HG03045 (cell line): Measurements from ENCODE around the gene TRIM33.
"Not testable (repeated sequence)": the region's sequence is repeated elsewhere in the genome, so short reads cannot be mapped to it uniquely, and the experiment has no call there.

Experiments used
- ATAC-seq: cut with Tn5 transposase; IDR thresholded peaks from one replicate; pipeline ENCODE4 v1.9.1; 2021; ENCODE audit warnings: mild to moderate bottlenecking, moderate library complexity; ENCODE audit not compliant: unreplicated experiment

The TRIM33 gene

DNA sequence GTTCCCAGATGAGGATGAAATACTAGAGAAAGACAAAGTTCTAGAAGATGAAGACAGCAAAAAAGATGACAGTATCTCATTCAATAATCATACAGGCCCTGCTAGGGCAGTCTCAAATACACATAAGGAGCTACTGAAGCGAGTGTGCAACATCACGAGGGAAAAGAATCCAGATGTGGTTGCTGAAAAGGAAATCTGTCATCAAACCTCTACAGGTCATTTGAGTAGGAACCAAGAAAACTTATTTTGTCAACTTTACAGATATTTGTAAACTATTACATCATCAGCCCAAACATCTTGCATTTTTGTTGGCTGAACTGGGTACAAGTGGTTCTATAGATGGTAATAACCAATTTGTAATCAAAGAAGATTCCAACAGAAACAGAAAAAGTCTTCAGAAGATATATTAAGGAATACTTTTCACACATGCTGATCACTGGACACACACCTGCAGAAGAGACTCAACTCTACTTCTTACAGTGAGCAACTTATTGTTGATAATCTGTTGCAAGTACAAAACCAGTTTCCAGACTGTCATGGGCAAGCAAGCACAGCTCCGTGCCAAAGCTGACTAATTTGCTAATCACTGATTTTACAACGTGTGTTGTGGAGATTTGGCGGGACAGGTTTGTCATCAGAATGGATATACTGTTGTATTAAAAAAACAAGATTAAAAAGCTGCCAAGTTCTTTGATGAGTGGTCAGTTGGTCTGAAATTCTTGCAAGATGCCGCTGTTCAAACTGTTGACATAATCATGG lies 42.1 kb downstream of the TRIM33 start:
- no peak for ATAC-seq

DNA sequence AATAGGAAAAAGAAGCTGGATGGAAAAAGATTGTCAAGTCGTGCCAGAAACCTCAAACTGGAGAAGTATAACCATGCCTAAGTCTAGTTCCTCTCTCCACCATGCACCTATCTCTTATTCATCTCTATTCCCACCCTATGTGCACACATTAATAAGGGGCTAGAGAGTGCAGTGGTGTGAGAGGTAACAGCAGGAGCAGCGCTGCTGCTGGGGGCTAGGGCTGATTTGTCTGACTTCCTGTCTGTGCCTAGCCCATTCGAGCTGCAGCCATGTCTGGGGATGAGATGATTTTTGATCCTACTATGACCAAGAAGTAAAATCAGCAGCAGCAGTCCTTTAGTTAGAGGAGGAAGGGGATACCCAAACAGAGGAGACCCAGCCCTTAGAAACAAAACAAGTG lies 43.0 kb downstream of the TRIM33 start:
- no peak for ATAC-seq

DNA sequence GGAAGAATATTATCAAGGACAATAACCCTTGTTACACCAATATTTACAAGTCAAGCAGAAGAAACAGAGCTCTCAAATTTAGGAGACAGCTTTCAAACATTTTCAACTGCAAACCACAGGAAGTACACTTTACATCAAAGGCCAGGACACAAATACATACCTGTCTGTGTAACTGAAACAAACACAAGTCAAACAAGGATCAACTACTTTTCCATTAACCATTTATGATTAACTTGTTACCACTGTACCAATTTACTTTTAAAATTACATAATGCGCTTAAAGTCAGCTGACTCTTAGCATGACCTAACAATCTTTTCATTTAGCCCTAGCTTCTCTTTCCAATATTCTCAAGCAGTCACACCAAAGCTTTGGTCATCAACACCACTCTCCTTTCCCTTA lies 43.5 kb downstream of the TRIM33 start:
- ATAC-seq, result no peak

- no peak for ATAC-seq
Measured at GRCh38 chr1:114466334-114467014, 44.5 kb downstream of the TRIM33 start.

DNA sequence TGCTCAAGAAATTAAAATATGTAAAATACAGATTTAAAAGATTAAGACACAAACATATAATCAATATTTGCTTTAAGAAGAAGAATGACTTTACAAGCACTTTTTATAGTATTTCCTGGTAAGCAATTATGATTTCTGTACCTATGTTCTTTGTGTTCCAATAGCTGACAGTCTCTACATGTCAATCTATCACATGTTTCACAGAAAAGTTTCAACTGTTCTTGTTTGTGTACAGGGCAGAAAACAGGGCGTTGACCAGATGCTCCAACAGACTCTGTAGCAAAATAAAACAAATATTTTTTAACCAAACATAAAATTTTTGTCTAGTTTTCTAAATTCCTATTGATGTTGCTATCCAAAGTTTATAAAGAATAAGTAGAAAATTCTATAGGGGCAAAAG lies 48.0 kb downstream of the TRIM33 start:
- ATAC-seq, result no peak

DNA sequence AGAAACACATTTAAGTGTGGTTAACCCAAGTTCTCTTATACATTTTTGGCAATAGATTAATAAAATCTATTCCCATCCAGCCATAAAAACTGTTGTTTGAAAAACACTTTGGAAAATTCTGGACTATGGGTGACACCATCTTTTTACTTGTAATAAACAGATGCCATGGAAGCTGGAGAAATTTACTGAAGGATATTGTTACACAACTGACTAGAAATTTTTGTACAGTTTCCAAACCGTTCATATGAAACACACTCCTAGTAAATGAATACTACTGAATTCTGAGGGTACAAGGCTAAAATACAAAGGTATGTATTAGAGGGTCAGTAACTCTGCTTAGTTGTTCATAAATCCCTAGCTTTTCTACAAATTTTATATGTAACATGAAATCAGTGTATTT lies 48.7 kb downstream of the TRIM33 start:
- ATAC-seq, result no peak

DNA sequence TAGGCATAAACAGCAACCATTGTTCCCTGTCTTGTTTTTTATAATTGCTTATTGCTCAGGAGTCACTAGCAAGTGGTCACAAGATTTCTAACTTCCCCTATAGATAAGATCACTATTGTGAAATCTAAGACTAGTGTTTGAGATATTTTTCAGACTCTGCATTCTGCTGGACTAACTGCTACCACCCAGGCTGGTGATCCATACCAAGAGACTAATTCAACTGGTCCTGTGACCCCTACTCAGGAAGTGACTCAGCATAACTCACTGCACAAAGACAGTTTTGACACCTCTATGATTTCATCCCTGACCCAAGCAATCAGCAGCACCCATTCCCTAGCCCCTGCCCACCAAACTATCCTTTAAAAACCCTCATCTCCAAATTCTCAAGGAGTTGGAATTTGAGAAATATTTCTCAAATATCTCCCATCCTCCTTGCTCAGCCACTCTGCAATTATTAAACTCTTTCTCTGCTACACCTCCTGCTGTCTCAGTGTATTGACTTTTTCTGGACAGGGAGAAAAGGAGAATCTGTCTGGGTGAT lies 52.7 kb downstream of the TRIM33 start:
- no peak for ATAC-seq

DNA sequence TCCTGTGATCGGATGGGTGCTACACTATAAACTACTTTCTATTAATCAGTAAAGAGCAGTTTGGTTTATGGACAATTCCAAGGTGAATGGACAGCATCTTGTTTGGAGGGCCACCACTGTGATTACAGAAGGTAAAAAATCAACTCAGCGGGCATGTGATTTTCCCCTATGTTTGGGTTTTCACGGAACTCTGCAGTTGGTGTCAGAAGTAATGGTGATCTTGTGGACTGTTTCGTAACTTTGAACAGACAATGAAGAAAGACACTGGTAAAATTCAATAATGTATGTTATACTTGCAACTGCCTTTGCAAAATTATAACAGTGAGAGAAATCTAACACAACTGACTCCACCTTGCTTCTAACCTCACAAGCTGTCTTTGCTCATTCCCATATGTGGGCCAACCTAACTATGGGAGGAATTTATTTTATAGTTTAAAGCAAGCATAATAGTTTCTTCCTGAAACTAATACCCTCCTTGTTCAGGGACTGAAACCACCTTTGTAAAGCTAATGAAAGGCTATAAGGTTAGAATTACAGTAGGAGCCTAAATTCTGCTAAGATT lies 53.2 kb downstream of the TRIM33 start:
- ATAC-seq, result no peak

DNA sequence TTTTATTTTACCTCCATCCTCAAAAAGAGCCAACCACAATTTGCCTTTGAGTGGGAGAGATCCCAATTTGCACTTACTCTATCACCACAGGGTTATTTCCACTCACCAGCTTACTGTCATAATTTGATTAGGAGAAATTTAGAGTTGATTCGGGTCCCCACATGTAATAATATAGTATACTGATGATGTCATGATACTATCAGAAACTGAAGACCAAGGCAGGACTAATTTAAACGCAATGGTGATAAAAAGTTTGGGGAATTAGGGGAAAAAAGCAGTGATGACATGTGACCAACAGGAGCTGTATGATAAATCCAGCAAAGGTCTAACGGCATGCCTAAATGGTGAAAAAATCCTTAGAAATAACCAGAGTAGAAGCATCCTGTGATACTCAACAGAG lies 54.4 kb downstream of the TRIM33 start:
- ATAC-seq, result no peak

- ATAC-seq, result no peak
Measured at GRCh38 chr1:114455102-114455785, 55.8 kb downstream of the TRIM33 start.

DNA sequence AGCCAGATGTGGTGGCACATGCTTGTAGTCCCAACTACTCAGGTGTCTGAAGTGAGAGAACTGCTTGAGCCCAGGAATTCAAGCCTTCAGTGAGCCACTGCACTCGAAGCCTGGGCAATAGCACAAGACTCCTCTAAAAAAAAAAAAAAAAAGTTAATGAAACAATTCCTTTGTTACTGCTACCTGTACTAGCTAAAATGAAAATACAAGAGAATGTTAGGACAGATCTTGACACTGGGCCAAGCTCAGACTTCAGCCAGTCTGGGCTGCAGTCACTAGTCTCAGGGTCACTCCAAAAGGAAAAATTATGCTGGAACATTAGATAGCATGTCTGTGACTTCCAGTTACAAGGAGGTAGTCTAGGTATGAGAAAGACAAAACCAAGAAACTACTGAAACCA lies 56.5 kb downstream of the TRIM33 start:
- ATAC-seq, result no peak

DNA sequence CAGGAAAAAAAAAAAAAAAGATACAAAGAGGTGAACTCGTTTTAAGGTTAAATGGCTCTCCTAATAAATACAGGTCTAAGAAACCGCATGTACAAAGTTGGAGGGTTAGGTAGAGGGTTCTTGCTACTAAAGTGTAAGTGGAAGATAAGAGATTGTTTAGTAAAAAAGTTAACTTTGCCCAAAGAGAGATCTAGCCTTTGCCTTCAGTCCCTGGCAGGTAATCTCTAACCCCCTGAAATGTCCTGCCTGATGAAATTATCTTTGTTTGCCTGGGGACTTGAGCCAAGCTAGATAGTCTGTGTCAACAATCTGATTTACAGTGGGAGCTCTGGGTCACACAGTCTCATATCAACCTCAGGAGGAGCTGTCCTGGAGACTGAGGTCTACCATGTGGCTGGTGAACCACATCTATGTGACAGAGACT lies 57.6 kb downstream of the TRIM33 start:
- no peak for ATAC-seq

DNA sequence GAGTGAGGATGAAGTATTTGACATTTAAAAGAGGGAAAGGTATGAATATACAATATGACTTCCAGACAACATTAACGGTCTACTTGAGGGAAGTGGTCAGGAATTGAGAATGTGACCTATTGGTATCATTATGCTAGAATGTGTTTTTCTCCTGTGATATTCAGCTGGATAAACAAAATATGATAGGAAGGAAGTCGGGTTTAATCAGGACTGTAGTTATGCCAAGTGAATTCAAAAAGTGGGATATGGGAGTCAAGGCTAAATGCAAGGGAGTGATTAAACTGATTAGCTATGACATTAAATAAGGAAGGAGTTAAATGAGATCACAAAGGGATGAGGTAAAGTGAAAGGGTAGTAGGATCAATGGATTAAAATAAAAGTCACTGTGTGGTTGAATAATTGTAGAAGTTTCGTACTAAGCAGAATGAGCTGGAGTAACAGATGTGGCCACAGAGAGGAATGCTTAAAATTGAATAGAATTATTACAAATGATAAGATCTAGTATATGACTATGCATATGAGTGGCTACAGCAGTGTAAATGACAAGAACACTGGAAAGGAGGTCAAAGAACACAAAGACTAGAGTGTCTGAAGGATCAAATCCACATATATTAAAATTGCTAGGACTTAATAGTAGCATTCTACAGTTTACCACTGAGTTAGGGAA lies 62.5 kb downstream of the TRIM33 start:
- no peak for ATAC-seq

DNA sequence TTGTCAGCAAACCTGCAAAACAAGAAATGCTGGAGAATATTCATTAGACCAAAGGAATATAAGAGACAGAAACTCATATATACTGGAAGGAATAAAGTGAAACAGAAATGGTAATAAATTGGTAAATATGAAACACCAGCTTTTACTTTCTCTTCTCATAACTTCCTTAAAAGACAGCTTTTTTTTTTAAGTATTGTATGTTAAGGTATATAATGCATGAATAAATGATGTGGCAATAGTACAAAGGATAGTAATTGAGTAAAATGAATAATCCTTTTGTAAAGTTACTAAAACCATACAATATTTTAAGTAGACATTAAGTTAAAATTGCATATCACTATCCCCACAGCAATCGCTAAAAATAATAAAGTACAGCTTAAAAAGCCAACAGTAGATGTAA lies 64.8 kb downstream of the TRIM33 start:
- ATAC-seq, result no peak

DNA sequence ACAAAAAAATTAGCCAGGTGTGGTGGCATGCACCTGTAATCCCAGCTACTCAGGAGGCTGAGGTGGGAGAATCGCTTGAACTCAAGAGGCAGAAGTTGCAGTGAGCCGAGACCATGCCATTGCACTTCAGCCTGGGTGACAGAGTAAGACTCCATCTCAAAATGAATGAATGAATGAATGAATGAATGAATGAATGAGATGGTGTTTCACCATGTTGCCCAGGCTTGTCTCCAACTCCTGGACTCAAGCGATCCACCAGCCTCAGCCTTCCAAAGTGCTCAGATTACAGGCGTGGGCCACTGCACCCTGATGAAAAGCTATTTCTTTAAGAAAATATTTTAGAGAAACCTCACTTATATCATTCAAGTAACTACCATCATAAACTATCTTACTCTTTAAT lies 67.8 kb downstream of the TRIM33 start:
- not testable (repeated sequence) for ATAC-seq

DNA sequence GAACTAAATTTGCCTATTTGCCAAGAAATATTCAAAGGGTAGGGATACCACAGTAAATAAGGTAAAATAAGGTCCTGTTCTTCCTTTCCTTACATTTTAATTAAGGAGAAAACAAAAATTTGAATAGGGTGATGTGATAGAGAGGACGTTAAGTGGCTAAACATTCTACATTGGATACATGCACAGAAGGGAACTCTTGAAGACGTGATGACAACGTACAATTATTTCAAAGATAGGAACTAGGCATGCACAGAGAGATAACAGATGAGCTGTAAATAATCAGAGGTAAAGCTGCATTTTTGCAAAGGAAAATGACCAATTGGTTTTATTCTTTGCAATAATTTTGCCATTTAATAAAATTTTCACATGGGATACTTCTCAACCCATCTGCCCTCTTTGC lies 69.7 kb downstream of the TRIM33 start:
- ATAC-seq, result no peak

- ATAC-seq, result no peak
Measured at GRCh38 chr1:114439369-114439768, 71.6 kb downstream of the TRIM33 start.

GRCh38 chr1:114437812-114438211 lies 73.2 kb downstream of the TRIM33 start:
- no peak for ATAC-seq

DNA sequence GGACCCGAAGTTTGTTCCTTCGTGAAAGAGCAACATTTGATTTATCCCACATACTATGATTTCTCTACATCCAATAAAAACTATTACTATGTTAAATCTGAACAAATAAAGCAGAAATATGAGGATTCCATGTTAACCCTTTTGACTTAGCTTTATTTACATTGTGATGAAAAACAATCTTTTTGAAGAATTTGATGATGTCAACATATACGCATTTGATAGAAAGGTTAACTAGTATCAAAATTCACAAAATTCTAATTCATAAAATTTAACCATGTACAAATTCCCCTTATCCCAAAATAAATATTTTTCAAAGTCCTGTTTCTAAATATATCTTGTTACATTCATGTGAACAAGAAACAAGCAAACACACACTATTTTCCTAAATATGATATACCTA lies 74.2 kb downstream of the TRIM33 start:
- no peak for ATAC-seq

- no peak for ATAC-seq
Measured at GRCh38 chr1:114435088-114435715, 75.8 kb downstream of the TRIM33 start.
